Vagina (tissue), 2 donors: ENCODE results near the gene EFHB. TPM values are rescaled to one million over a fixed set of nuclear protein-coding genes. Genes with fewer than 3 reads are reported as not detected.

Experiments
- DNase-seq, 2 donors: peaks; one replicate each; pipeline ENCODE4 v3.0.0-alpha.2; 2017; ENCODE audit errors: extremely low spot score in 2 of 2
- H3K27ac ChIP-seq: fragments of 200-600 bp; sonication (generic); one replicate; pipeline ENCODE4 v1.5.1; 2019
- H3K27me3 ChIP-seq: fragments of 200-600 bp; sonication (generic); one replicate; pipeline ENCODE4 v1.5.1; 2019
- H3K36me3 ChIP-seq, 2 donors: fragments of 200-600 bp; sonication (generic); one replicate each; pipeline ENCODE4 v1.5.1; 2017 to 2019
- H3K4me1 ChIP-seq: fragments of 200-600 bp; sonication (generic); one replicate; pipeline ENCODE4 v1.5.1; 2019
- H3K4me3 ChIP-seq, 2 donors: fragments of 200-600 bp; sonication (generic); 1 replicate in 1 of 2; 2 replicates in 1 of 2; pipeline ENCODE4 v1.5.1; 2016 to 2019
- H3K9me3 ChIP-seq: fragments of 200-600 bp; sonication (generic); one replicate; pipeline ENCODE4 v1.5.1; 2019
- CTCF ChIP-seq, 3 experiments: fragments of 450-650 bp in 2 of 3; fragments of 200-600 bp in 1 of 3; sonication (generic) in 1 of 3; IDR thresholded peaks; one replicate each; pipeline ENCODE4 v1.5.1; 2017 to 2019; ENCODE audit warnings: antibody characterized with exemption in 3 of 3, mild to moderate bottlenecking in 2 of 3, moderate library complexity in 2 of 3
- POLR2A ChIP-seq, 2 donors: fragments of 450-650 bp; IDR thresholded peaks; one replicate each; pipeline ENCODE4 v1.6.1; 2017; ENCODE audit warnings: antibody characterized with exemption in 2 of 2, mild to moderate bottlenecking in 2 of 2, moderate library complexity in 2 of 2
- POLR2AphosphoS5 ChIP-seq, 2 donors: sonication (generic); formaldehyde crosslinking; IDR thresholded peaks; one replicate each; pipeline ENCODE4 v1.9.0; 2017; ENCODE audit warnings: antibody characterized with exemption in 2 of 2, mild to moderate bottlenecking in 2 of 2, low read depth in 1 of 2; ENCODE audit not compliant: insufficient read depth in 1 of 2
- intact Hi-C: fragments of 100-400 bp; cut with DNase I; formaldehyde crosslinking; loops from one replicate; pipeline ENCODE4 v1.15.1; 2023
- total RNA-seq: library from RNA; depleted of rRNA; stranded (reverse); fragments of >200 nt; gene quantifications from one replicate; pipeline ENCODE4 v1.2.3, GENCODE V29; 2016

Gene EFHB
- total RNA-seq, 1 donor from 2014 or later = 0.49 TPM

GRCh38 chr3:19950316-19950715, 16.3 kb upstream of the EFHB start:
- Histone ChIP-seq H3K4me1 (peaks cover 78% of the 10 kb centered on the region), H3K9me3 (no peaks in the 10 kb centered on the region), H3K36me3 (peaks cover 0 to 27% of the 10 kb centered on the region in 2 donors), H3K27ac (no peak overlapping the region), H3K4me3 (no peak overlapping the region), H3K27me3 (no peaks in the 10 kb centered on the region)
- DNase-seq = no peak
- no peak for TF ChIP-seq POLR2AphosphoS5 (IDR thresholded peaks at IDR 0.05; ENCODE audit: insufficient read depth in 1 of 2, low read depth in 1 of 2)
- TF ChIP-seq POLR2A (IDR thresholded peaks at IDR 0.05) = no peak
- TF ChIP-seq CTCF (IDR thresholded peaks at IDR 0.05) = no peak
- intact Hi-C loops = no loop called here

GRCh38 chr3:19948226-19948591, 14.2 kb upstream of the EFHB start:
- intact Hi-C loops = loop anchor here (5.0 kb wide), 1 partner anchor 84 kb away; no protein-coding TSS in a partner anchor
- Histone ChIP-seq H3K9me3 (no peaks in the 10 kb centered on the region), H3K4me1 (peaks cover 60% of the 10 kb centered on the region)

GRCh38 chr3:19947549-19948225, 13.7 kb upstream of the EFHB start:
- no peaks in the 10 kb centered on the region for H3K27me3 ChIP-seq
- peaks cover 55% of the 10 kb centered on the region for H3K4me1 ChIP-seq
- peak in 1 of 2 donors; percentile 90 for DNase-seq
- H3K4me3 ChIP-seq = peak overlapping the region; percentile 95 to 96
- TF ChIP-seq POLR2A (IDR thresholded peaks at IDR 0.05) = no peak
- no peak for TF ChIP-seq POLR2AphosphoS5 (IDR thresholded peaks at IDR 0.05; ENCODE audit: insufficient read depth in 1 of 2, low read depth in 1 of 2)
- no peak for TF ChIP-seq CTCF (IDR thresholded peaks at IDR 0.05)
- peaks cover 0 to 13% of the 10 kb centered on the region in 2 donors for H3K36me3 ChIP-seq
- peak overlapping the region; percentile 96 for H3K27ac ChIP-seq
- intact Hi-C loops = loop anchor here (5.0 kb wide), 1 partner anchor 85 kb away; no protein-coding TSS in a partner anchor
- H3K9me3 ChIP-seq = no peaks in the 10 kb centered on the region

More at GRCh38 chr3:19948226-19948591, 14.2 kb upstream of the EFHB start:
- H3K4me3 ChIP-seq = peak overlapping the region; percentile 95 to 96
- no peaks in the 10 kb centered on the region for H3K27me3 ChIP-seq
- TF ChIP-seq POLR2AphosphoS5 (IDR thresholded peaks at IDR 0.05; ENCODE audit: insufficient read depth in 1 of 2, low read depth in 1 of 2) = no peak
- DNase-seq = no peak
- peak overlapping the region; percentile 96 for H3K27ac ChIP-seq
- H3K36me3 ChIP-seq = peaks cover 0 to 18% of the 10 kb centered on the region in 2 donors

- peaks cover 48% of the 10 kb centered on the region for H3K4me1 ChIP-seq
- H3K27ac ChIP-seq = peak within 1 kb of the TSS; percentile 96
- peak within 1 kb of the TSS; percentile 95 to 96 for H3K4me3 ChIP-seq
- peaks cover 0 to 7% of the 10 kb centered on the region in 2 donors for H3K36me3 ChIP-seq
- peak in 1 of 2 donors; percentile 22 for TF ChIP-seq POLR2A (IDR thresholded peaks at IDR 0.05)
- no peak for TF ChIP-seq CTCF (IDR thresholded peaks at IDR 0.05)
- TF ChIP-seq POLR2AphosphoS5 (IDR thresholded peaks at IDR 0.05; ENCODE audit: insufficient read depth in 1 of 2, low read depth in 1 of 2) = peak; percentile 97 to 98
- no peaks in the 10 kb centered on the region for H3K9me3 ChIP-seq
- no peaks in the 10 kb centered on the region for H3K27me3 ChIP-seq
- intact Hi-C loops = loop anchor here (5.0 kb wide), 1 partner anchor 85 kb away; no protein-coding TSS in a partner anchor
- DNase-seq = peak; percentile 97 to 99
Measured at GRCh38 chr3:19946832-19947548, 13.0 kb upstream of the EFHB start, which contains the start of gene RAB5A. Gene RAB5A (plus strand): TSS chr3:19947097. CDS start chr3:19950899, 3,802 bp downstream.

GRCh38 chr3:19945969-19946831, 12.2 kb upstream of the EFHB start:
- TF ChIP-seq POLR2AphosphoS5 (IDR thresholded peaks at IDR 0.05; ENCODE audit: insufficient read depth in 1 of 2, low read depth in 1 of 2) (no peak), POLR2A (IDR thresholded peaks at IDR 0.05) (no peak), CTCF (IDR thresholded peaks at IDR 0.05) (no peak)

More at GRCh38 chr3:19945969-19946831, 12.2 kb upstream of the EFHB start:
- Histone ChIP-seq H3K27ac (peak overlapping the region; percentile 96), H3K4me3 (peak overlapping the region; percentile 95 to 96), H3K36me3 (no peaks in the 10 kb centered on the region), H3K4me1 (peaks cover 40% of the 10 kb centered on the region), H3K27me3 (no peaks in the 10 kb centered on the region), H3K9me3 (no peaks in the 10 kb centered on the region)
- DNase-seq = peak in 1 of 2 donors; percentile 89
- intact Hi-C loops = loop anchor here (5.0 kb wide), 1 partner anchor 86 kb away; no protein-coding TSS in a partner anchor
